Measurements from ENCODE around the gene GALNT18.

The GALNT18 gene

DNA sequence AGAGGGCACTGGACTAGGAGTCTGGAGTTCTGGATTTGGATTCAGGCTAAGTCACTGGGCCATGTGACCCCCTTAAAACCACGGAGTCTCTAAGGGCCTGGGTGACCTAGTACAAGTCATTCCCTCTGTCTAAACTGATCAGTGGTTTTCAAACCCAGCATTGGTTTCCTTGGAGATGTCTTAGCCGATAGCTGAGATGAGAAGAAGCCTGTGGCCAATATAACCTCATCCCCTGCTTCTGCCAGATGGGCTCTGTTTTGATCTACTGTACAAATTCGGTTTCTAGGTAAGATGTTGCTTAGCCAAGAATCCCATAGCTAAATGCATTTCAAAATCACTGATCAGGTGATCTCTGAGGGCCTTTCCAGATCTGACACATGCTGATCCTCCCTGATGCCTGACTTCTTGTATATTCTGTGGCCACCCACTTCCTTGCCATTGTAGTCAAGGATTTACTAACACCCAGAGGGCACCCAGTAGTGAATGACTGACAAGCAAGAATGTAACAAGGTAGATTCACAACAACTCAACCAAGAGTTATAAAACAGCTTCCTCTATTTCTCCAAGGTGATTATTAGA, 53.1 kb downstream of the GALNT18 start:
- ATAC-seq = no peak
- TF ChIP-seq ESRRG (CRISPR knock-in tag; IDR thresholded peaks at IDR 0.05) = no peak
- no peak for TF ChIP-seq CSDC2 (CRISPR knock-in tag; IDR thresholded peaks at IDR 0.05)

- TF ChIP-seq OSR1 (CRISPR knock-in tag; IDR thresholded peaks at IDR 0.05) = no peak
- TF ChIP-seq ISL1 (CRISPR knock-in tag; IDR thresholded peaks at IDR 0.05) = no peak
- no peak for TF ChIP-seq TCF4 (CRISPR knock-in tag; IDR thresholded peaks at IDR 0.05; ENCODE audit: borderline replicate concordance)
- no peak for TF ChIP-seq GLIS3 (CRISPR knock-in tag; IDR thresholded peaks at IDR 0.05)
- no peak for TF ChIP-seq ZNF8 (CRISPR knock-in tag; IDR thresholded peaks at IDR 0.05)
- TF ChIP-seq BACH2 (CRISPR knock-in tag; IDR thresholded peaks at IDR 0.05; ENCODE audit: borderline replicate concordance) = no peak
- TF ChIP-seq POU6F1 (CRISPR knock-in tag; IDR thresholded peaks at IDR 0.05; ENCODE audit: borderline replicate concordance, low read depth) = no peak
- no peak for TF ChIP-seq ZFP30 (CRISPR knock-in tag; IDR thresholded peaks at IDR 0.05)
- TF ChIP-seq TOX (CRISPR knock-in tag; IDR thresholded peaks at IDR 0.05; ENCODE audit: borderline replicate concordance) = no peak
- no peak for TF ChIP-seq PPARA (CRISPR knock-in tag; IDR thresholded peaks at IDR 0.05; ENCODE audit: borderline replicate concordance)
- no peak for TF ChIP-seq ZNF70 (CRISPR knock-in tag; IDR thresholded peaks at IDR 0.05)
- TF ChIP-seq, protein P1, sequence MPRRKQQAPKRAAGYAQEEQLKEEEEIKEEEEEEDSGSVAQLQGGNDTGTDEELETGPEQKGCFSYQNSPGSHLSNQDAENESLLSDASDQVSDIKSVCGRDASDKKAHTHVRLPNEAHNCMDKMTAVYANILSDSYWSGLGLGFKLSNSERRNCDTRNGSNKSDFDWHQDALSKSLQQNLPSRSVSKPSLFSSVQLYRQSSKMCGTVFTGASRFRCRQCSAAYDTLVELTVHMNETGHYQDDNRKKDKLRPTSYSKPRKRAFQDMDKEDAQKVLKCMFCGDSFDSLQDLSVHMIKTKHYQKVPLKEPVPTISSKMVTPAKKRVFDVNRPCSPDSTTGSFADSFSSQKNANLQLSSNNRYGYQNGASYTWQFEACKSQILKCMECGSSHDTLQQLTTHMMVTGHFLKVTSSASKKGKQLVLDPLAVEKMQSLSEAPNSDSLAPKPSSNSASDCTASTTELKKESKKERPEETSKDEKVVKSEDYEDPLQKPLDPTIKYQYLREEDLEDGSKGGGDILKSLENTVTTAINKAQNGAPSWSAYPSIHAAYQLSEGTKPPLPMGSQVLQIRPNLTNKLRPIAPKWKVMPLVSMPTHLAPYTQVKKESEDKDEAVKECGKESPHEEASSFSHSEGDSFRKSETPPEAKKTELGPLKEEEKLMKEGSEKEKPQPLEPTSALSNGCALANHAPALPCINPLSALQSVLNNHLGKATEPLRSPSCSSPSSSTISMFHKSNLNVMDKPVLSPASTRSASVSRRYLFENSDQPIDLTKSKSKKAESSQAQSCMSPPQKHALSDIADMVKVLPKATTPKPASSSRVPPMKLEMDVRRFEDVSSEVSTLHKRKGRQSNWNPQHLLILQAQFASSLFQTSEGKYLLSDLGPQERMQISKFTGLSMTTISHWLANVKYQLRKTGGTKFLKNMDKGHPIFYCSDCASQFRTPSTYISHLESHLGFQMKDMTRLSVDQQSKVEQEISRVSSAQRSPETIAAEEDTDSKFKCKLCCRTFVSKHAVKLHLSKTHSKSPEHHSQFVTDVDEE (CRISPR knock-in tag; IDR thresholded peaks at IDR 0.05) = no peak
- TF ChIP-seq RARB (CRISPR knock-in tag; IDR thresholded peaks at IDR 0.05) = no peak
- TF ChIP-seq CREB5 (CRISPR knock-in tag; IDR thresholded peaks at IDR 0.05; ENCODE audit: low read depth) = no peak
- no peak for TF ChIP-seq ZNF565 (CRISPR knock-in tag; conservative IDR thresholded peaks at IDR 0.05; ENCODE audit: low read depth)
- TF ChIP-seq ZC3H10 (CRISPR knock-in tag; IDR thresholded peaks at IDR 0.05) = no peak
- TF ChIP-seq, protein P2, sequence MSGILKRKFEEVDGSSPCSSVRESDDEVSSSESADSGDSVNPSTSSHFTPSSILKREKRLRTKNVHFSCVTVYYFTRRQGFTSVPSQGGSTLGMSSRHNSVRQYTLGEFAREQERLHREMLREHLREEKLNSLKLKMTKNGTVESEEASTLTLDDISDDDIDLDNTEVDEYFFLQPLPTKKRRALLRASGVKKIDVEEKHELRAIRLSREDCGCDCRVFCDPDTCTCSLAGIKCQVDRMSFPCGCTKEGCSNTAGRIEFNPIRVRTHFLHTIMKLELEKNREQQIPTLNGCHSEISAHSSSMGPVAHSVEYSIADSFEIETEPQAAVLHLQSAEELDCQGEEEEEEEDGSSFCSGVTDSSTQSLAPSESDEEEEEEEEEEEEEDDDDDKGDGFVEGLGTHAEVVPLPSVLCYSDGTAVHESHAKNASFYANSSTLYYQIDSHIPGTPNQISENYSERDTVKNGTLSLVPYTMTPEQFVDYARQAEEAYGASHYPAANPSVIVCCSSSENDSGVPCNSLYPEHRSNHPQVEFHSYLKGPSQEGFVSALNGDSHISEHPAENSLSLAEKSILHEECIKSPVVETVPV (CRISPR knock-in tag; IDR thresholded peaks at IDR 0.05) = no peak
- TF ChIP-seq ARNTL (CRISPR knock-in tag; IDR thresholded peaks at IDR 0.05; ENCODE audit: borderline replicate concordance, low read depth) = no peak
- no peak for TF ChIP-seq CSDC2 (CRISPR knock-in tag; IDR thresholded peaks at IDR 0.05)
Observed at GRCh38 chr11:11567936-11568650, 53.7 kb downstream of the GALNT18 start.

DNA sequence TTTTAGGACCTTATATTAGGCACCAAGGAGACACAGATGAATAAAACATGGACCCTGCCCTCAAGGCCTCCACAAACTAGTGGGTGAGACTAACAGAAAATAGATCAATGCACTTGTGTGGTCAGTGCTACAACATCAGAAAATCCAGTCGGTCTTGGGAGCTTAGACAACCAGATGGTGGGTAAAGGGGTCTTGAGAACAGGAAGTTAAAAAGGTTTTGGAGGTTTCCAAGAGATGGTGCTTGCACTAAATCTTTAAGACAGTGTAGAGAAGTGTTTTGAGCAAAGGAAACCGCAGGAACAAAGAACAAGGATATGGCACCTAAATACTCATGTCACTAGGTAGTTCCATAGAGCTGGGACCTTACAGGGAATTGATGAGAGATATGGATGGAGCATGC, 56.2 kb downstream of the GALNT18 start:
- ATAC-seq = no peak
- TF ChIP-seq RARB (CRISPR knock-in tag; IDR thresholded peaks at IDR 0.05) (no peak), CSDC2 (CRISPR knock-in tag; IDR thresholded peaks at IDR 0.05) (no peak)

More at GRCh38 chr11:11567936-11568650, 53.7 kb downstream of the GALNT18 start:
- no peak for ATAC-seq

GRCh38 chr11:11563200-11563975, 58.4 kb downstream of the GALNT18 start:
- ATAC-seq = no peak
- no peak for TF ChIP-seq ZNF70 (CRISPR knock-in tag; IDR thresholded peaks at IDR 0.05)
- TF ChIP-seq, protein P3, sequence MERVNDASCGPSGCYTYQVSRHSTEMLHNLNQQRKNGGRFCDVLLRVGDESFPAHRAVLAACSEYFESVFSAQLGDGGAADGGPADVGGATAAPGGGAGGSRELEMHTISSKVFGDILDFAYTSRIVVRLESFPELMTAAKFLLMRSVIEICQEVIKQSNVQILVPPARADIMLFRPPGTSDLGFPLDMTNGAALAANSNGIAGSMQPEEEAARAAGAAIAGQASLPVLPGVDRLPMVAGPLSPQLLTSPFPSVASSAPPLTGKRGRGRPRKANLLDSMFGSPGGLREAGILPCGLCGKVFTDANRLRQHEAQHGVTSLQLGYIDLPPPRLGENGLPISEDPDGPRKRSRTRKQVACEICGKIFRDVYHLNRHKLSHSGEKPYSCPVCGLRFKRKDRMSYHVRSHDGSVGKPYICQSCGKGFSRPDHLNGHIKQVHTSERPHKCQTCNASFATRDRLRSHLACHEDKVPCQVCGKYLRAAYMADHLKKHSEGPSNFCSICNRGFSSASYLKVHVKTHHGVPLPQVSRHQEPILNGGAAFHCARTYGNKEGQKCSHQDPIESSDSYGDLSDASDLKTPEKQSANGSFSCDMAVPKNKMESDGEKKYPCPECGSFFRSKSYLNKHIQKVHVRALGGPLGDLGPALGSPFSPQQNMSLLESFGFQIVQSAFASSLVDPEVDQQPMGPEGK (CRISPR knock-in tag; IDR thresholded peaks at IDR 0.05; ENCODE audit: borderline replicate concordance) = no peak
- TF ChIP-seq ISL1 (CRISPR knock-in tag; IDR thresholded peaks at IDR 0.05) = no peak
- no peak for TF ChIP-seq TCF4 (CRISPR knock-in tag; IDR thresholded peaks at IDR 0.05; ENCODE audit: borderline replicate concordance)
- no peak for TF ChIP-seq ZNF8 (CRISPR knock-in tag; IDR thresholded peaks at IDR 0.05)
- no peak for TF ChIP-seq RARB (CRISPR knock-in tag; IDR thresholded peaks at IDR 0.05)
- no peak for TF ChIP-seq GLIS3 (CRISPR knock-in tag; IDR thresholded peaks at IDR 0.05)
- no peak for TF ChIP-seq ZFP30 (CRISPR knock-in tag; IDR thresholded peaks at IDR 0.05)
- TF ChIP-seq ESRRG (CRISPR knock-in tag; IDR thresholded peaks at IDR 0.05) = no peak
- TF ChIP-seq, protein P1 (CRISPR knock-in tag; IDR thresholded peaks at IDR 0.05) = no peak
- no peak for TF ChIP-seq SNAI2 (CRISPR knock-in tag; IDR thresholded peaks at IDR 0.05)
- no peak for TF ChIP-seq OSR1 (CRISPR knock-in tag; IDR thresholded peaks at IDR 0.05)

Measured in SK-N-SH treated with all-trans-retinoic acid at 6 μM for 48 hours (cell line).